ENCODE measurements around the gene CACNA2D2. TPM values are rescaled to one million over a fixed set of nuclear protein-coding genes. Genes with fewer than 3 reads are reported as not detected.

The CACNA2D2 gene
- total RNA-seq, 1 experiment from 2014 or later = 27.7 TPM

- Histone ChIP-seq H2AFZ (ENCODE audit: low read length) (no peak overlapping the region), H4K20me1 (ENCODE audit: control insufficient read depth, insufficient read depth, insufficient read length) (no peaks in the 10 kb centered on the region), H3T11ph (ENCODE audit: low read length) (no peak overlapping the region), H3K23ac (ENCODE audit: insufficient read length, low read depth, low read length) (no peak overlapping the region), H2BK120ac (ENCODE audit: low read depth, low read length, poor library complexity, severe bottlenecking) (no peak overlapping the region), H3K4me2 (ENCODE audit: insufficient read depth, insufficient read length, low read length) (peak overlapping the region; percentile 38), H3K27me3 (ENCODE audit: insufficient read depth, low read length) (peaks cover 3% of the 10 kb centered on the region; the same call in 1 of the 2 replicates), H4K8ac (replicated peaks; ENCODE audit: insufficient read length, low read depth, low read length) (no peak overlapping the region), H4K5ac (ENCODE audit: insufficient read length, low read depth, low read length) (no peak overlapping the region), H2BK20ac (ENCODE audit: low read depth, low read length, poor library complexity, severe bottlenecking) (no peak overlapping the region), H2AK5ac (ENCODE audit: insufficient read length, low read length) (no peak overlapping the region), H3K56ac (ENCODE audit: insufficient read length, low read depth, low read length) (no peak overlapping the region), H3K18ac (ENCODE audit: insufficient read length, low read depth, low read length) (no peak overlapping the region), H2BK12ac (ENCODE audit: insufficient read length, low read depth, low read length) (no peak overlapping the region), H2BK15ac (ENCODE audit: low read depth, low read length) (no peak overlapping the region), H3K23me2 (ENCODE audit: insufficient read length, low read depth, low read length, poor library complexity, severe bottlenecking) (no peaks in the 10 kb centered on the region), H3K79me2 (ENCODE audit: insufficient read depth, low read length) (no peaks in the 10 kb centered on the region), H3K4me1 (ENCODE audit: insufficient read depth, low read length) (no peaks in the 10 kb centered on the region), H3K79me1 (ENCODE audit: insufficient read depth, low read depth, low read length, poor library complexity, severe bottlenecking) (no peaks in the 10 kb centered on the region), H2BK5ac (ENCODE audit: insufficient read length, low read length) (no peak overlapping the region), H4K91ac (ENCODE audit: insufficient read length, low read depth, low read length) (no peak overlapping the region), H3K9ac (ENCODE audit: extremely low read depth, insufficient read length, low read length) (no peak overlapping the region), H3K9me3 (ENCODE audit: control insufficient read depth, low read depth, low read length) (no peaks in the 10 kb centered on the region), H3K27ac (ENCODE audit: insufficient read length, low read depth, low read length) (no peak overlapping the region), H3K4ac (ENCODE audit: low read depth, low read length) (no peak overlapping the region), H3K14ac (ENCODE audit: insufficient read depth, low read length) (no peak overlapping the region)
- H3K36me3 Mint-ChIP-seq (ENCODE audit: insufficient read depth in 1 of 3, low read depth in 3 of 3) = no peaks in the 10 kb centered on the region
- peaks cover 45 to 47% of the 10 kb centered on the region in 2 experiments for H3K4me1 Mint-ChIP-seq
- peak overlapping the region; percentile 17 to 70; a peak in 4 of 5 replicates for H3K4me3 Mint-ChIP-seq
- no CpG with 5 or more reads among the region's 48 CpGs for WGBS (ENCODE audit: extremely low coverage, insufficient read length, low lambda C conversion rate)
- peak; percentile 46 for DNase-seq
- H3K27me3 Mint-ChIP-seq (ENCODE audit: low read depth) = peaks cover 21% of the 10 kb centered on the region
- TF ChIP-seq, protein P1, sequence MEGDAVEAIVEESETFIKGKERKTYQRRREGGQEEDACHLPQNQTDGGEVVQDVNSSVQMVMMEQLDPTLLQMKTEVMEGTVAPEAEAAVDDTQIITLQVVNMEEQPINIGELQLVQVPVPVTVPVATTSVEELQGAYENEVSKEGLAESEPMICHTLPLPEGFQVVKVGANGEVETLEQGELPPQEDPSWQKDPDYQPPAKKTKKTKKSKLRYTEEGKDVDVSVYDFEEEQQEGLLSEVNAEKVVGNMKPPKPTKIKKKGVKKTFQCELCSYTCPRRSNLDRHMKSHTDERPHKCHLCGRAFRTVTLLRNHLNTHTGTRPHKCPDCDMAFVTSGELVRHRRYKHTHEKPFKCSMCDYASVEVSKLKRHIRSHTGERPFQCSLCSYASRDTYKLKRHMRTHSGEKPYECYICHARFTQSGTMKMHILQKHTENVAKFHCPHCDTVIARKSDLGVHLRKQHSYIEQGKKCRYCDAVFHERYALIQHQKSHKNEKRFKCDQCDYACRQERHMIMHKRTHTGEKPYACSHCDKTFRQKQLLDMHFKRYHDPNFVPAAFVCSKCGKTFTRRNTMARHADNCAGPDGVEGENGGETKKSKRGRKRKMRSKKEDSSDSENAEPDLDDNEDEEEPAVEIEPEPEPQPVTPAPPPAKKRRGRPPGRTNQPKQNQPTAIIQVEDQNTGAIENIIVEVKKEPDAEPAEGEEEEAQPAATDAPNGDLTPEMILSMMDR (conservative IDR thresholded peaks at IDR 0.05) = no peak
- no peak overlapping the region; a peak in 1 of 7 replicates for H3K27ac Mint-ChIP-seq
- no peaks in the 10 kb centered on the region; a peak in 1 of 5 replicates for H3K9me3 Mint-ChIP-seq
These were observed 26.9 kb upstream of the CACNA2D2 start for GRCh38 chr3:50530001-50530970.
